Myocyte (in vitro differentiated cells): Measurements from ENCODE around the gene ABR. TPM values are rescaled to one million over a fixed set of nuclear protein-coding genes. Genes with fewer than 3 reads are reported as not detected.

ENCODE experiments used
- DNase-seq: peaks from one replicate; pipeline ENCODE4 v3.0.0-alpha.2; 2012; ENCODE audit warnings: low read depth
- total RNA-seq: library from RNA; depleted of rRNA; stranded (reverse); fragments of >200 nt; gene quantifications from 2 replicates; pipeline ENCODE4 v1.2.3, GENCODE V29; 2014

The ABR gene
- total RNA-seq, 1 donor from 2014 or later, result 71.9 TPM

GRCh38 chr17:1035546-1036170 lies 144.1 kb downstream of the ABR start:
- peak; percentile 67 for DNase-seq

GRCh38 chr17:1034652-1035210 lies 145.1 kb downstream of the ABR start:
- DNase-seq, result no peak

GRCh38 chr17:1033503-1033902 lies 146.3 kb downstream of the ABR start:
- no peak for DNase-seq

GRCh38 chr17:1032391-1032790 lies 147.4 kb downstream of the ABR start:
- DNase-seq, result no peak

- no peak for DNase-seq
Measured at GRCh38 chr17:1031711-1032110, 148.1 kb downstream of the ABR start.

GRCh38 chr17:1030684-1031532 lies 148.9 kb downstream of the ABR start:
- no peak for DNase-seq

- DNase-seq, result peak; percentile 89
Measured at GRCh38 chr17:1029922-1030644, 149.7 kb downstream of the ABR start.

- DNase-seq, result peak; percentile 83
Measured at GRCh38 chr17:1029196-1029921, 150.4 kb downstream of the ABR start.

- DNase-seq, result no peak
Measured at GRCh38 chr17:1027044-1027443, 152.7 kb downstream of the ABR start.

GRCh38 chr17:1026599-1026975 lies 153.2 kb downstream of the ABR start:
- no peak for DNase-seq

GRCh38 chr17:1025733-1026598 lies 153.8 kb downstream of the ABR start:
- no peak for DNase-seq

GRCh38 chr17:1024076-1024475 lies 155.7 kb downstream of the ABR start:
- DNase-seq, result no peak

GRCh38 chr17:1022278-1023024 lies 157.3 kb downstream of the ABR start:
- DNase-seq, result no peak

GRCh38 chr17:1021147-1021546 lies 158.6 kb downstream of the ABR start:
- DNase-seq, result no peak

- no peak for DNase-seq
Measured at GRCh38 chr17:1019451-1019850, 160.3 kb downstream of the ABR start.

GRCh38 chr17:1018547-1018946 lies 161.2 kb downstream of the ABR start:
- no peak for DNase-seq

GRCh38 chr17:1013729-1014090 lies 166.1 kb downstream of the ABR start:
- no peak for DNase-seq

GRCh38 chr17:1012823-1013728 lies 166.7 kb downstream of the ABR start:
- DNase-seq, result no peak
